Measurements from ENCODE around the gene EP400.

Gene EP400

GRCh38 chr12:132129007-132129406, 179.3 kb downstream of the EP400 start:
- DNase-seq, result no peak

GRCh38 chr12:132130690-132131089, 180.9 kb downstream of the EP400 start:
- DNase-seq, result no peak

Measured in T1000 (cell line).